Measurements from ENCODE around the gene MSRB3.

DNA sequence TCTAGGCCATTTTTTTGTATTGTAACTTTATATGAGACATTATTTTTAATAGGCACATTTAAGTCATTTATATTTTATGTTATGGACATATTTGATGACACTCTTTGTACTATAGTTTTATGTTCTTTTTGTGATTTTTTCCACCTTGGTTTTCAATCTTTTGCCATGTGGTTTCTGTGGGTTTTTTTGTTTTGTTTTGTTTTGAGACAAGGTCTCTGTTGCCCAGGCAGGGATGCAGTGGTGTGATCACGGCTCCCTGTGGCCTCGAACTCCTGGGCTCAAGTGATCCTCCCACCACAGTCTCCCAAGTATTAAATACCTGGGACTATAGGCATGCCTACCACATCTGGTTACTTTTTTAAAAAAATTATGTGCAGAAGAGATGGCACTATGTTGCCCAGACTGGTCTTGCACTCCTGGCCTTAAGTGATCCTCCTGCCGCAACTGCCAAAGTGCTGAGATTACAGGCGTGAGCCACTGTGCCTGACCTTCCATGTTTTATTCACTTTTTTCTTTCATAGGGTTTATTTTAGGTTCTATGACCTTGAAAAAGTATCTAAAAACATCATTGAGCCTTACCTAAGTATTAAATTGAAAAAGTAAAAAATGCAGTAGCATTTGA lies 16.3 kb downstream of the MSRB3 start:
- no peak for TF ChIP-seq POLR2A (IDR thresholded peaks at IDR 0.05)
- TF ChIP-seq CTCF (IDR thresholded peaks at IDR 0.05), result no peak

Measured in thyroid gland (tissue), 4 donors.